ENCODE results near the gene KRT7.
"Not testable (repeated sequence)": the region's sequence is repeated elsewhere in the genome, so short reads cannot be mapped to it uniquely, and the experiment has no call there.

Gene KRT7

DNA sequence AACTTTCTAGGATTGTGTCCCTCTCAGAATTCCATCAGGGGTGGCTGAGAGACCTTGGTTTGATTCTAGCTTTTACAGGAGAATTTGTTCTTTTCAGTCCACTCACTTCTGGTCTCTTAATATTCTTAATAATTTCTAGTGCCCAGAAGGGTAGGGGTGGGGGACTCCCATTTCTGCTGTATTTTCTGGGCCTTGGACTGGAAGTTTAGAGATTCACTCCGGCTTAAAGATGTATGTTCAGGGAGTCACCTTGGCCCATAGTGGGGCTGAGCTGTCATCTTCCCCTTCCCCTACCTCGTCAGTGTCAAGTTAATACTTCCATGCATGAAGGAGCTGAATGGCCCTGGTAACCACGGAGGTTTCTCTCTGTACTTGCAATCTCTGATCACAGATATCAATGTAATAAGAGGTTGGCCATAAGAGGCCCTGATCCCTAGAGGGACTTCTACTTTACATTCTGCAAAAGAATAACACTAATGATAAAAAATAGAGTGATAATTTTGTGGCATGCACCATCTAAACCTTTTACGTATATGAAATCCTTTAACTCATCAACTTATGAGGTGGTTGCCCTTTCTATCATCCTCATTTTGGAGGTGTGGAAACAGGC lies 51.6 kb downstream of the KRT7 start:
- DNase-seq (ENCODE audit: low read depth) = no peak
- TF ChIP-seq, protein P1, sequence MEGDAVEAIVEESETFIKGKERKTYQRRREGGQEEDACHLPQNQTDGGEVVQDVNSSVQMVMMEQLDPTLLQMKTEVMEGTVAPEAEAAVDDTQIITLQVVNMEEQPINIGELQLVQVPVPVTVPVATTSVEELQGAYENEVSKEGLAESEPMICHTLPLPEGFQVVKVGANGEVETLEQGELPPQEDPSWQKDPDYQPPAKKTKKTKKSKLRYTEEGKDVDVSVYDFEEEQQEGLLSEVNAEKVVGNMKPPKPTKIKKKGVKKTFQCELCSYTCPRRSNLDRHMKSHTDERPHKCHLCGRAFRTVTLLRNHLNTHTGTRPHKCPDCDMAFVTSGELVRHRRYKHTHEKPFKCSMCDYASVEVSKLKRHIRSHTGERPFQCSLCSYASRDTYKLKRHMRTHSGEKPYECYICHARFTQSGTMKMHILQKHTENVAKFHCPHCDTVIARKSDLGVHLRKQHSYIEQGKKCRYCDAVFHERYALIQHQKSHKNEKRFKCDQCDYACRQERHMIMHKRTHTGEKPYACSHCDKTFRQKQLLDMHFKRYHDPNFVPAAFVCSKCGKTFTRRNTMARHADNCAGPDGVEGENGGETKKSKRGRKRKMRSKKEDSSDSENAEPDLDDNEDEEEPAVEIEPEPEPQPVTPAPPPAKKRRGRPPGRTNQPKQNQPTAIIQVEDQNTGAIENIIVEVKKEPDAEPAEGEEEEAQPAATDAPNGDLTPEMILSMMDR (IDR thresholded peaks at IDR 0.05; ENCODE audit: insufficient read depth, low read depth, low read length, missing control alignments) = no peak
- no peak overlapping the region for H3K4me3 ChIP-seq (ENCODE audit: low read depth, low read length)

DNA sequence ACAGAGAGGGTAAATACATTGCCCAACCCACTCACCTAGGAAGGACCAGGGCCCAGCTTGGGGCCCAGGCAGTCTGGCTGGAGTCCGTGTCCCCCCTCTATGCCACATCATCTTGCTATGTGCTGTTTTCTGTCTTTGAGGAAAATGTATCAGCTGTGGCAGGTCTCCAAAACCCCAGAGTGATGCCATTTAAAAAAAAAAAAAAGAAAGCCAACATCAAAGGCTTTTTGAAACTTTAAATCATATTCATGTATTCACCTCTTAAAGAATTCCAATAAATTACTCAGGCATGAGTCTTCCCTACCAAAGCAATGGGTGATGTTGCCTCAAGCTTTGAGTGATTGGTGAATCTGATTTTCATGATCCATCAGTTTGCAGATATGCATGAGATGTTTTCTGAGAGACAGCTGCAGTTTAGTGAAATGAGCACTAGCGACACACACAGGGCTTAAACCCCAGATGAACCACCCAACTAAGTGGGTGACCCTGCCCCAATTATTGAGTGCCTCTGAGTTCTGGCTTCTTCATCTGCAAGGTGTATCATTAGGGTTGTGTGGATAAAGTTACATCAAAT lies 52.2 kb downstream of the KRT7 start:
- TF ChIP-seq, protein P1 (IDR thresholded peaks at IDR 0.05; ENCODE audit: insufficient read depth, low read depth, low read length, missing control alignments) = no peak
- H3K4me3 ChIP-seq (ENCODE audit: low read depth, low read length) = no peak overlapping the region
- no peak for DNase-seq (ENCODE audit: low read depth)

DNA sequence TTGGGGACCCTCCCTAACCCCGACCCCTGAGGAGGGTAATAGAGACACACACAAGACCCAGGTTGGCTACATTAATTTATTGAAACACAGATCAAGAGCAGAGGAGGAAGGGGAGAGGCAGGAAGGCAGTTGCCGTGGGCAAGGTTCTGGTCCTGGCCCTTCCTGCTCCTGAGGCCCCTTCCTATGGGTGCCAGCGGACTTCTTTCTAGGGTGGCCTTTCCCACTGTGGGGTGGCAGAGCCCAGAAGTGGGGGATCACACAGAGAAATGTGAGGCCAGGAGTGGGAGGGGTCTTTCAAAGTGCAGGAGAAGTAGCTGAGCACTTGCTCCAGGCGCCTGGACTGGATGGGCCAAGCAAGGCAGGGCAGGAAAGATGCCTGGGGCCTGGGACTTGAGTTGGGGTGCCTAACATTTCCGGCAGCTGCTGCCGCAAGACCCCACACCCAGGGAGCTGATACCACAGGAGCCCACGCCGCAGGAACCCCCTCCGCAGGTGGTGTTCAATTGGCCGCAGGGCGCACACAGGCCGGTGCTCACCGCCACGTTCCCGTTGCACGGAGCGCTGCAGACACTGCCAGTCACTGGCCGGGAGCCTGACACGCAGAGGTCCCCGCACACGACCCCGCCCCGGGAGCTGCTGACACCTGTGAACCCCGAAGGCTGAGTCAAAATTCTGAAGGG lies 52.9 kb downstream of the KRT7 start:
- no peak for DNase-seq (ENCODE audit: low read depth)
- H3K4me3 ChIP-seq (ENCODE audit: low read depth, low read length) = no peak overlapping the region

DNA sequence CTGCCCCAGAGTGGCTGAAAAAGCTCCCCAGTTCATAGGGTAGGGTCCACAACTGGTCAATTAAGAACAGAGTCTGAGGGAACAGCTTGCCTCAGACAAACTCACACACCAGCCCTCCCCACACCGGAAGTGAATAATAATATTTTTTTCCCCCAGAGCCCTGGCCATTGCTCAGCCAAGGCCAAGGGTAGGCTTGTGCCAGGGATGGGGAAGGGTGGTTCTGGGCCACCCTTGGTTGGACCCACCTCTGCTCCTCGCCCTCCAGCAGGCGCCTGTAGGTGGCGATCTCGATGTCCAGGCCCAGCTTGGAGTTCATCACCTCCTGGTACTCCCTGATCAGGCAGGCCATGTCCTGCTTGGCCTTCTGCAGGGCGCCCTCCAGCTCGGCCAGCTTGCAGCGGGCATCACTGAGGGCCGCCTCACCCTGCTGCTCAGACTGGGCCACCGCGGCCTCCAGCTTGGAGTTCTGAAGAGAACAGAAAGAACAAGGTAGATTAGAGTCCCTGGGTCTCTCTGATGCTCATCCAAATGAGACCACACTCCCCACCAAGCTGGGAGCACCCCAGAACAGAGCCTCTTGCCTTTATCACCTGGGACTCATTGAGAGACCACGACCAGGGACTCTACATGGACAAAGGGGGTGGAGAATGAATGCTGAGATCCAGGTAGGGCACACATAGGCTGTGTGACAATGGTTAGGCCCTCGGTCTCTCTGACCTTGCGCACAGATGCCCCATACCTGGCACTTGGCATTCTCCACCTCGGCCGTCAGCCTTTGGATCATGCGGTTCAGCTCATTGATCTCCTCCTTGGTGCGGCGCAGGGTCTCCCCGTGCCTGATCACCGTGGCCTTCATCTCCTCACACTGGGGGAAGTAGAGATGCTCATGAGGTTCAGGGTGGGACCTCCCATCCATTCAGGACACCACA lies 54.1 kb downstream of the KRT7 start:
- not testable (repeated sequence) for H3K4me3 ChIP-seq (ENCODE audit: low read depth, low read length); DNase-seq (ENCODE audit: low read depth)

More for the DNA sequence above, 52.9 kb downstream of the KRT7 start:
- TF ChIP-seq, protein P1 (IDR thresholded peaks at IDR 0.05; ENCODE audit: insufficient read depth, low read depth, low read length, missing control alignments) = no peak

DNA sequence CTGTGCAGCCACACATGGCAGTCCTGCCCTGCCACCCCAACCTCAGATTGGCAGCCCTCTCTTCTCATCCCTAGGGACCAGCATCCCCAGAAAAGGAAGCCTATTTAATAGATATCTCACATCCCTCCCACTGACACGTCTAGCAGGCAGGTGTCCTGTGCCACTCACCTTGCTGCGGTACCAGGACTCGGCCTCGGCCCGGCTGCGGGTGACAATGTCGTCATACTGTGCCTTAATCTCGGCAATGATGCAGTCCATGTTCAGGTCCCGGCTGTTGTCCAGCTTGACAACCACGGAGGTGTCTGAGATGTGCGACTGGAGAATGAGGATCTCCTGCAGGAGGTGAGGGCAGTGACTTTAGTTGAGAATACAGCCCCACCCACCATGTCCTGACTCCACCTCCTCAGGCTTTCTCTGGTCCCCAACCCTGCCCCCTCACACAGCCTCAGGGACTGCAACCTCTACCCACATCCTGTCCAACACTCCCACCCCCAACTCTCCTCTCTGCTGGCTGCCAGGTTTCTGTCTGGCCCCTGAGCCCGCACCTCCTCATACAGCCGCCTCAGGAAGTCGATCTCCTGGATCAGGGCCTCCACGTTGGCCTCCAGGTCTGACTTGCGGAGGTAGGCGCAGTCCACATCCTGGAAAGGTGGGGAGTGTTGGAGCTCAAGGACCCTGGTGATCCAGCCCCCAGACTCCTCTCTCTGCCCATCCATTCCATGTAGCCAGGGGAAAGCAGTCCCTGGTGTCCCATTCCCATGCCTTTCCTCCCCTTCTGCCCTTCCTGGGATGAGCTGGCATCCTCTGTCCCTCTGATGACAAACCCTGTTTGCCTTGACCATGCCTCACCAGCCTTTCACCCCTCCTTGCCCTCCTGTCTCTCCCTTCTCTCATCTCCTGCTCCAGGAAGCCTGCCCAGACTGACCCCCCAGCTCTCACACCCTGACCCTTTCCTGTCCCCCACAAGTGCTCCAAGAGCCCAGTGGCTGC lies 55.1 kb downstream of the KRT7 start:
- DNase-seq (ENCODE audit: low read depth) = peak; percentile 68
- H3K4me3 ChIP-seq (ENCODE audit: low read depth, low read length) = not testable (repeated sequence)

DNA sequence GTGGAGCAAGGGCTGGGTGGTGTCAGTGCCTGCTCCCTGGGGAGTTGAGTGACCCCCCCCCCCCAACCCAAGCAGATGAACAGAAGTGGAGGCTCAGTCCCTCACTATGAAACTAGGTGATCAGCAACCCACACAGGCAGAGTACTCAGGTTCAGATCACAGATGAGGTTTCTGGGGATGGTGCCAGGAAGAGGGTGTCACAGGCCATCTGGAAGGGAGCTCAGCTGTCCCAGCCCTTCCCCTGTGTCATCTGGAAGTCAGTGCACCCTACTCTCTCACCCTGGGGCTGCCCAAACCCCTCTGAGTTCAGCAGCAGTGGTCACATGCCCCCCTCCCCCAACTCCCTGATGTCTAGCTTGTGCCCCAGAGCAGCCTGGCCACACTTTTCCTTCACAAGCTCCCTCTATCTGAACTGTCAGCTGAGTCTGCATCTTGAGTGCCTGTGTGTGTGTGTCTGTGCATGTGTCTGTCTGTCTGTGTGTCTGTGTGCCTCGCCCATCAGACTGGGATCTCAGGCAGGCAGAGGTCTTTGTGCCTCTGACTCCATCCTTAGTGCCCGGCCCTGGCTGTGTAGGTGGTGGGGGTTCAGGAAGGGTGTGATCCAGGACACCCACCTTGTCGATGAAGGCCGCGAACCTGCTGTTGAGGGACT lies 57.6 kb downstream of the KRT7 start:
- not testable (repeated sequence) for DNase-seq (ENCODE audit: low read depth); H3K4me3 ChIP-seq (ENCODE audit: low read depth, low read length)

DNA sequence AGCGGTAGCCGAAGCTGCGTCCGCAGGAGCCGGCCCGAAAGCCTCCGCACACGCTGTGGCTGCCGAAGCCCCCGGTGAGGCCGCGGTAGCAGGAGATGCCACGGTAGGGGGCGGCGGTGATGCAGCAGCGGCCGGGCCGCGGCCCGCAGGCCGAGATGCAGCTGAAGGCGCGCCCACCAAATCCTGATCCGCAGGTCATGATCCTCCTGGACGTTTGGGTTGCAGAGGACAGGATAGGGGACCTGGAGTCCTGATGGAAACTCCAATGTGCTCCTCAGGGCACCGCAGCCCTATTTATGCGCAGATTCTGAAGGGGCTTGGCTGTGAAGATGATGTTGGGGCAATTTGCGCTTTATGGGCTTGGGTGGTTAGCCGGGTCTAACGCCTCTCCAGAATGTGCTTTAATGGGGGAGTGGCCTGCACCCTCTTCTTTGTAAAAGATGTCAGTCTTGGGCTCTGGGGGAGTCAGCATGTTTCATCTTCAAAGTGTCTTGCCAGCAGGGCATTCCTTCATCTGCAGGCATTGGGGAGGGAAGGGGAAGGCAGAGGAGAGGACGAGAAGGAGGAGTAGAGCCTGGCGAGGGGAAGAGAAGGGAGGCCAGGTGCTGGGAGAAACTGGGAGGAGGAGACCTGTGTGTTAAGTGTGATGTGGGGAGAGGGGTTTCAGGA lies 58.4 kb downstream of the KRT7 start, which contains the start of gene KRT81:
TSS of gene KRT81 (minus strand) at position 268 of the 669 bp plus-strand sequence. CDS start at position 199, 69 bp downstream.
- H3K4me3 ChIP-seq (ENCODE audit: low read depth, low read length) = no peak within 1 kb of the TSS
- DNase-seq (ENCODE audit: low read depth) = no peak
- TF ChIP-seq, protein P1 (IDR thresholded peaks at IDR 0.05; ENCODE audit: insufficient read depth, low read depth, low read length, missing control alignments) = no peak

All from GM12865 (cell line).